Measurements from ENCODE around the gene TRIM3. TPM values are rescaled to one million over a fixed set of nuclear protein-coding genes. Genes with fewer than 3 reads are reported as not detected.

The TRIM3 gene
- total and polyA plus RNA-seq, 2 donors (not counting 1 experiment from before 2014, with no cell fraction given), result 11.4 to 20.1 TPM

DNA sequence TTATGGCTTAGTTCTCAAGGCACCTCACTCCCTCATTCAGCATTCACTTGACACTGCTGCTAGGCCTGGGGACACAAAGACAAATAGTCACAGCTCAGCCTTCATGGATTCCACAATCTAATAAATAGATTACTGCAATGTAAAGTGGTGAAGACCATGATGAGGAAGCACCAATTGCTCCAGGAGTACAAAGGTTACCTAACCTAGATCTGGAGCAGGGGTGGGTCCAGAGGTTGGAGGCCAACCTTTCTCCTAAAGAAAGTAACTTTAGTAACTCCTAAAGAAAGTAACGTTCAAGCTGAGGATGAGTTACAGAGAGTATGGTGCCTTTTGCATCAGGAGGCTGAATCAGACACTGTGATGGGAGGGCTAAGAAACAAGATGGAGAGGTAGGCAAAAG lies 4.1 kb downstream of the TRIM3 start:
- ATAC-seq (ENCODE audit: low read depth) (no peak), DNase-seq (no peak)
- Mint-ChIP-seq H3K4me1 (peaks cover 19% of the 10 kb centered on the region), H3K27ac (no peak overlapping the region), H3K27me3 (no peaks in the 10 kb centered on the region), H3K9me3 (ENCODE audit: insufficient read depth) (no peaks in the 10 kb centered on the region), H3K4me3 (no peak overlapping the region)
- intact Hi-C loops (cut with micrococcal nuclease), result no loop called here
- TF ChIP-seq, protein P1, sequence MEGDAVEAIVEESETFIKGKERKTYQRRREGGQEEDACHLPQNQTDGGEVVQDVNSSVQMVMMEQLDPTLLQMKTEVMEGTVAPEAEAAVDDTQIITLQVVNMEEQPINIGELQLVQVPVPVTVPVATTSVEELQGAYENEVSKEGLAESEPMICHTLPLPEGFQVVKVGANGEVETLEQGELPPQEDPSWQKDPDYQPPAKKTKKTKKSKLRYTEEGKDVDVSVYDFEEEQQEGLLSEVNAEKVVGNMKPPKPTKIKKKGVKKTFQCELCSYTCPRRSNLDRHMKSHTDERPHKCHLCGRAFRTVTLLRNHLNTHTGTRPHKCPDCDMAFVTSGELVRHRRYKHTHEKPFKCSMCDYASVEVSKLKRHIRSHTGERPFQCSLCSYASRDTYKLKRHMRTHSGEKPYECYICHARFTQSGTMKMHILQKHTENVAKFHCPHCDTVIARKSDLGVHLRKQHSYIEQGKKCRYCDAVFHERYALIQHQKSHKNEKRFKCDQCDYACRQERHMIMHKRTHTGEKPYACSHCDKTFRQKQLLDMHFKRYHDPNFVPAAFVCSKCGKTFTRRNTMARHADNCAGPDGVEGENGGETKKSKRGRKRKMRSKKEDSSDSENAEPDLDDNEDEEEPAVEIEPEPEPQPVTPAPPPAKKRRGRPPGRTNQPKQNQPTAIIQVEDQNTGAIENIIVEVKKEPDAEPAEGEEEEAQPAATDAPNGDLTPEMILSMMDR (IDR thresholded peaks at IDR 0.05), result no peak
- TF ChIP-seq EZH2 (IDR thresholded peaks at IDR 0.05; ENCODE audit: borderline replicate concordance, insufficient read depth, low read depth, low read length, poor library complexity, severe bottlenecking), result no peak
- H3K27ac ChIP-seq (ENCODE audit: low read length in 2 of 2), result no peak overlapping the region
- H4K20me1 ChIP-seq (ENCODE audit: control insufficient read depth, insufficient read depth, low read length, poor library complexity, severe bottlenecking), result no peaks in the 10 kb centered on the region
- no peaks in the 10 kb centered on the region for H3K9me3 ChIP-seq (ENCODE audit: control extremely low read depth in 1 of 3, control insufficient read depth in 2 of 3, insufficient read depth in 1 of 3, low read length in 2 of 3)
- no peaks in the 10 kb centered on the region for H3K79me2 ChIP-seq (ENCODE audit: control insufficient read depth, insufficient read depth, low read length)
- H3K27me3 ChIP-seq (replicated peaks in 1 of 4; ENCODE audit: control extremely low read depth in 1 of 4, control insufficient read depth in 3 of 4, insufficient read depth in 4 of 4, low read length in 3 of 4), result peaks cover 0 to 5% (median 0%) of the 10 kb centered on the region in 4 experiments
- H3K36me3 ChIP-seq (replicated peaks in 1 of 2; ENCODE audit: control extremely low read depth in 1 of 2, control insufficient read depth in 1 of 2, extremely low read depth in 1 of 2, insufficient read depth in 2 of 2, low read length in 1 of 2), result peaks cover 0 to 3% of the 10 kb centered on the region in 2 experiments
- H3K9ac ChIP-seq (ENCODE audit: low read length), result no peak overlapping the region
- ChIA-PET CTCF (interaction anchor here (1.4 to 1.7 kb wide), 2 partner anchors 26 to 91 kb away, joined by 4 to 5 read pairs; no protein-coding TSS in a partner anchor), POLR2A (no interaction called here)
- H3K4me1 ChIP-seq (ENCODE audit: control insufficient read depth in 2 of 2, insufficient read depth in 2 of 2, low read length in 2 of 2), result peaks cover 8 to 17% of the 10 kb centered on the region in 2 donors
- no CpG with 5 or more reads among the region's 1 CpG for WGBS (ENCODE audit: insufficient coverage)
- no peak overlapping the region for H3K4me3 ChIP-seq (ENCODE audit: control extremely low read depth in 1 of 5, extremely low read depth in 1 of 5, insufficient read depth in 1 of 5, low read depth in 2 of 5, low read length in 4 of 5)
- no peak overlapping the region for H2AFZ ChIP-seq (ENCODE audit: insufficient read depth, low read depth, low read length, poor library complexity, severe bottlenecking)
- no peak overlapping the region for H3K4me2 ChIP-seq (replicated peaks; ENCODE audit: low read depth, low read length, poor library complexity, severe bottlenecking)

DNA sequence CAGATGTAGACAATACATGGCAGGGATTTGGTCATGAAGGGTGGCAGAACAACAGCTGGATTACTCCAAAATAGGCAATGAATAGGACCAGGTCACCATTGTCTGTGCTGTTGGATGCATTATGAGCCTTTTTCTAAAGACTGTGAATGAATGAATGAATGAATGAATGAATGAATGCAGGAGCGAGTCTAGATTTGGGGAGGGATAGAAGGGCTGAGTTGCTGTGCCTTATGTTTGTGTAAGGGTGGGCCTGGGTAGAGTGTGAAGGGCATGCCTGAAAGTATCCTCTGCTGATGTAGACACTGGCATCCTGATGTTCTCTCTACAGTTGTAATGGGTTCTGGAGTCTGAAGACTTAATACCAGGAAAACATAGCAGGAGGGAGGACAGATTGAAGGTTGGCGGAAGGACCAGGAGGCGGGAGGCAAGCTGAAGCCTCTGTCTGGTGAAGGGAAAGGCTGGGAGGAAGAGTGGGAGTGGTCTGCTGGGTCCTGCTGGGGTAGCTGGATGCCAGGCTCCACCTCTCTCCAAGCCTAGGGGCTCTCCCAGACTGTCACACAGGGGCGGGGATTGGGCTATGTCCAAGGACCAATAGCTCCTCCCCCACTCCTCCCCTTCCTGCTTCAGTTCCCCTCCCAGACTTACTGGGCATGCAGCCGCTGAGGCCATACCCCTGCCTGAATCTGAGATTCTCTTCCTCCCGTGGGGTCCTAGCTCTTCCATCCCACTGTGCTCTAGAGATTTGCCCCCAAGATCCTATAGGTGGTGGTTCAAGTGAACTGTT lies 4.8 kb downstream of the TRIM3 start:
- Mint-ChIP-seq H3K27ac (no peak overlapping the region), H3K4me3 (no peak overlapping the region), H3K27me3 (no peaks in the 10 kb centered on the region), H3K9me3 (ENCODE audit: insufficient read depth) (no peaks in the 10 kb centered on the region), H3K4me1 (peaks cover 14% of the 10 kb centered on the region)
- 41% methylated on average over 4 of the region's 6 CpGs for WGBS (ENCODE audit: insufficient coverage)
- Histone ChIP-seq H3K27ac (ENCODE audit: low read length in 2 of 2) (no peak overlapping the region), H3K4me2 (replicated peaks; ENCODE audit: low read depth, low read length, poor library complexity, severe bottlenecking) (no peak overlapping the region), H2AFZ (ENCODE audit: insufficient read depth, low read depth, low read length, poor library complexity, severe bottlenecking) (no peak overlapping the region), H3K4me3 (ENCODE audit: control extremely low read depth in 1 of 5, extremely low read depth in 1 of 5, insufficient read depth in 1 of 5, low read depth in 2 of 5, low read length in 4 of 5) (no peak overlapping the region), H3K27me3 (replicated peaks in 1 of 4; ENCODE audit: control extremely low read depth in 1 of 4, control insufficient read depth in 3 of 4, insufficient read depth in 4 of 4, low read length in 3 of 4) (peaks cover 0 to 5% (median 0%) of the 10 kb centered on the region in 4 experiments), H4K20me1 (ENCODE audit: control insufficient read depth, insufficient read depth, low read length, poor library complexity, severe bottlenecking) (no peaks in the 10 kb centered on the region), H3K9ac (ENCODE audit: low read length) (no peak overlapping the region), H3K4me1 (ENCODE audit: control insufficient read depth in 2 of 2, insufficient read depth in 2 of 2, low read length in 2 of 2) (peaks cover 8 to 12% of the 10 kb centered on the region in 2 donors), H3K9me3 (ENCODE audit: control extremely low read depth in 1 of 3, control insufficient read depth in 2 of 3, insufficient read depth in 1 of 3, low read length in 2 of 3) (no peaks in the 10 kb centered on the region), H3K79me2 (ENCODE audit: control insufficient read depth, insufficient read depth, low read length) (no peaks in the 10 kb centered on the region), H3K36me3 (replicated peaks in 1 of 2; ENCODE audit: control extremely low read depth in 1 of 2, control insufficient read depth in 1 of 2, extremely low read depth in 1 of 2, insufficient read depth in 2 of 2, low read length in 1 of 2) (peaks cover 0 to 3% of the 10 kb centered on the region in 2 experiments)
- no peak for DNase-seq
- POLR2A ChIA-PET, result no interaction called here
- CTCF ChIA-PET, result interaction anchor here (1.4 to 1.7 kb wide), 3 partner anchors 21 to 90 kb away, joined by 3 to 5 read pairs (median 4); no protein-coding TSS in a partner anchor
- no peak for ATAC-seq (ENCODE audit: low read depth)
- no peak for TF ChIP-seq EZH2 (IDR thresholded peaks at IDR 0.05; ENCODE audit: borderline replicate concordance, insufficient read depth, low read depth, low read length, poor library complexity, severe bottlenecking)
- TF ChIP-seq, protein P1 (IDR thresholded peaks at IDR 0.05), result no peak
- intact Hi-C loops (cut with micrococcal nuclease), result no loop called here
